H1 (cell line): Measurements from ENCODE around the gene RCAN3. TPM values are rescaled to one million over a fixed set of nuclear protein-coding genes. Genes with fewer than 3 reads are reported as not detected.

ENCODE experiments used
- CTCF ChIA-PET: fragments of 300-600 bp; sonication (Branson Sonifier 250); formaldehyde crosslinking; loops from one replicate; lab custom pipeline; 2021; ENCODE audit not compliant: partially characterized antibody; lab: Charles Lee
- POLR2A ChIA-PET: fragments of 300-600 bp; sonication (Branson Sonifier 250); formaldehyde crosslinking; loops from one replicate; lab custom pipeline; 2021; ENCODE audit warnings: inconsistent platforms; ENCODE audit not compliant: partially characterized antibody; lab: Charles Lee
- DNase-seq, 2 experiments: peaks; one replicate each; pipeline versions ENCODE4 v3.0.0 to v3.0.0-alpha.2; 2010 to 2022; ENCODE audit warnings: low spot score in 2 of 2, low read depth in 1 of 2, mixed read lengths in 1 of 2
- FAIRE-seq: peaks from 2 replicates; lab custom pipeline; 2011; peaks lifted over from hg19 to GRCh38; lab: Jason Lieb, UNC
- H2AFZ ChIP-seq: 2 replicates; pipeline ENCODE4 v1.8.1; 2012; ENCODE audit warnings: low read length, inconsistent platforms
- H2AK5ac ChIP-seq: 2 replicates; pipeline ENCODE4 v1.6.1; 2013; ENCODE audit warnings: low read depth, low read length
- H2BK120ac ChIP-seq: replicated peaks from 2 replicates; pipeline ENCODE3; 2013; ENCODE audit warnings: low read depth, low read length, inconsistent platforms
- H2BK12ac ChIP-seq: 2 replicates; pipeline ENCODE4 v1.6.1; 2013; ENCODE audit warnings: low read depth, low read length
- H2BK15ac ChIP-seq: 2 replicates; pipeline ENCODE4 v1.6.1; 2013; ENCODE audit warnings: low read length
- H2BK20ac ChIP-seq: 2 replicates; pipeline ENCODE4 v1.6.1; 2013; ENCODE audit warnings: low read length
- H2BK5ac ChIP-seq: 2 replicates; pipeline ENCODE4 v1.6.1; 2013; ENCODE audit warnings: low read depth, low read length
- H3K14ac ChIP-seq: 2 replicates; pipeline ENCODE4 v1.6.1; 2013; ENCODE audit warnings: inconsistent platforms; ENCODE audit not compliant: insufficient read length
- H3K18ac ChIP-seq: 2 replicates; pipeline ENCODE4 v1.6.1; 2013; ENCODE audit warnings: low read length; ENCODE audit errors: extremely low read depth
- H3K23ac ChIP-seq: 2 replicates; pipeline ENCODE4 v1.6.1; 2013; ENCODE audit warnings: inconsistent platforms; ENCODE audit not compliant: insufficient read length
- H3K23me2 ChIP-seq: 2 replicates; pipeline ENCODE4 v1.6.1; 2013; ENCODE audit warnings: low read depth, low read length
- H3K27ac ChIP-seq: 2 replicates; pipeline ENCODE4 v1.6.1; 2011; ENCODE audit warnings: low read depth, low read length, inconsistent platforms
- H3K27me3 ChIP-seq, 4 experiments: replicated peaks in 1 of 4; 1 replicate in 1 of 4; 2 replicates in 3 of 4; pipeline versions ENCODE4 v1.6.1 to v1.8.1; 2011 to 2013; ENCODE audit warnings: low read length in 3 of 4, mild to moderate bottlenecking in 3 of 4, inconsistent platforms in 2 of 4, mixed read lengths in 2 of 4, moderate library complexity in 1 of 4; ENCODE audit not compliant: control insufficient read depth in 3 of 4, insufficient read depth in 3 of 4; ENCODE audit errors: extremely low read depth in 1 of 4
- H3K36me3 ChIP-seq, 4 experiments: 2 replicates each; pipeline versions ENCODE4 v1.6.1 to v1.8.1; 2011 to 2013; ENCODE audit warnings: mild to moderate bottlenecking in 4 of 4, low read length in 3 of 4, moderate library complexity in 2 of 4, control low read depth in 1 of 4, inconsistent platforms in 1 of 4; ENCODE audit not compliant: insufficient read depth in 4 of 4, control insufficient read depth in 2 of 4
- H3K4ac ChIP-seq: replicated peaks from 2 replicates; pipeline ENCODE3; 2013; ENCODE audit warnings: low read length, low read depth, mixed read lengths, inconsistent platforms; ENCODE audit not compliant: insufficient read length
- H3K4me1 ChIP-seq, 4 experiments: replicated peaks in 1 of 4; 1 replicate in 1 of 4; 2 replicates in 3 of 4; pipeline versions ENCODE4 v1.6.1 to v1.8.1; 2011 to 2013; ENCODE audit warnings: low read length in 3 of 4, inconsistent platforms in 2 of 4, mixed read lengths in 1 of 4; ENCODE audit not compliant: insufficient read depth in 4 of 4, control insufficient read depth in 3 of 4
- H3K4me2 ChIP-seq, 2 experiments: 2 replicates each; pipeline versions ENCODE4 v1.6.1 to v1.8.1; 2011 to 2013; ENCODE audit warnings: low read depth in 2 of 2, low read length in 2 of 2, control low read depth in 1 of 2, inconsistent platforms in 1 of 2, mild to moderate bottlenecking in 1 of 2; ENCODE audit not compliant: insufficient read depth in 1 of 2
- H3K4me3 ChIP-seq, 4 experiments: fragments of 200-600, 300-600 bp in 1 of 4; sonication (generic), shearing (Covaris generic), sonication (Bioruptor Twin) in 1 of 4; 2 replicates each; pipeline versions ENCODE4 v1.5.1 to v1.8.1; 2011 to 2016; ENCODE audit warnings: low read length in 4 of 4, low read depth in 3 of 4, control low read depth in 2 of 4, inconsistent platforms in 2 of 4, mild to moderate bottlenecking in 2 of 4, mixed read lengths in 1 of 4, moderate library complexity in 1 of 4; ENCODE audit not compliant: insufficient read depth in 2 of 4; ENCODE audit errors: extremely low read depth in 1 of 4
- H3K56ac ChIP-seq: replicated peaks from 2 replicates; pipeline ENCODE3; 2013; ENCODE audit warnings: low read depth, mild to moderate bottlenecking, mixed read lengths, low read length, inconsistent platforms; ENCODE audit not compliant: insufficient read length
- H3K79me1 ChIP-seq: 2 replicates; pipeline ENCODE4 v1.6.1; 2013; ENCODE audit warnings: low read depth, low read length, control low read depth
- H3K79me2 ChIP-seq, 2 experiments: 2 replicates each; pipeline versions ENCODE4 v1.6.1 to v1.8.1; 2012 to 2013; ENCODE audit warnings: low read length in 2 of 2, mild to moderate bottlenecking in 2 of 2, inconsistent platforms in 1 of 2; ENCODE audit not compliant: insufficient read depth in 2 of 2, control insufficient read depth in 1 of 2
- H3K9ac ChIP-seq, 4 experiments: replicated peaks in 1 of 4; 1 replicate in 1 of 4; 2 replicates in 3 of 4; pipeline versions ENCODE4 v1.6.1 to v1.8.1; 2011 to 2013; ENCODE audit warnings: low read depth in 3 of 4, low read length in 3 of 4, control low read depth in 2 of 4, mild to moderate bottlenecking in 2 of 4, moderate library complexity in 2 of 4, inconsistent platforms in 1 of 4; ENCODE audit errors: extremely low read depth in 1 of 4
- H3K9me3 ChIP-seq, 2 experiments: 2 replicates each; pipeline versions ENCODE4 v1.6.1 to v1.8.1; 2012 to 2013; ENCODE audit warnings: mild to moderate bottlenecking in 2 of 2, moderate library complexity in 2 of 2, control low read depth in 1 of 2, inconsistent platforms in 1 of 2, low read depth in 1 of 2, low read length in 1 of 2, mixed read lengths in 1 of 2; ENCODE audit not compliant: insufficient read depth in 2 of 2
- H4K20me1 ChIP-seq, 2 experiments: replicated peaks in 1 of 2; 2 replicates each; pipeline versions ENCODE3 to v1.8.1; 2011 to 2013; ENCODE audit warnings: inconsistent platforms in 2 of 2, low read length in 2 of 2, mild to moderate bottlenecking in 1 of 2; ENCODE audit not compliant: insufficient read depth in 2 of 2, control insufficient read depth in 1 of 2
- H4K5ac ChIP-seq: 2 replicates; pipeline ENCODE4 v1.6.1; 2013; ENCODE audit warnings: low read length, low read depth, mixed read lengths, inconsistent platforms; ENCODE audit not compliant: insufficient read length
- H4K8ac ChIP-seq: 2 replicates; pipeline ENCODE4 v1.8.0; 2013; ENCODE audit warnings: mild to moderate bottlenecking, moderate library complexity, low read length, inconsistent platforms; ENCODE audit not compliant: insufficient read depth; ENCODE audit errors: extremely low read depth
- H4K91ac ChIP-seq: replicated peaks from 2 replicates; pipeline ENCODE3; 2013; ENCODE audit warnings: low read length, mixed read lengths, inconsistent platforms; ENCODE audit not compliant: insufficient read length
- BACH1 ChIP-seq: IDR thresholded peaks from 2 replicates; pipeline ENCODE4 v1.6.1; 2012; ENCODE audit warnings: low read length, improper control_type of control experiment
- WGBS, 2 experiments: shearing (Covaris generic) in 1 of 2; methylation state at CpG; one replicate each; pipeline versions ENCODE4 v1.1.6 to v1.1.7; 2013 to 2015; ENCODE audit warnings: low lambda C conversion rate in 2 of 2, mixed read lengths in 2 of 2, inconsistent platforms in 1 of 2, low coverage in 1 of 2, missing lambda C conversion rate in 1 of 2; ENCODE audit not compliant: insufficient replicate concordance in 2 of 2, insufficient coverage in 1 of 2, insufficient read length in 1 of 2; ENCODE audit errors: extremely low coverage in 1 of 2, missing lambda C conversion rate in 1 of 2; 5-methylcytosine and 5-hydroxymethylcytosine counted together
- polyA plus RNA-seq, 7 experiments: library from polyadenylated mRNA; depleted of rRNA in 3 of 7; stranded (reverse) in 5 of 7; unstranded in 2 of 7; fragments of >200 nt in 5 of 7; fragments of 200-250 nt in 2 of 7; gene quantifications; 1 replicate in 5 of 7; 2 replicates in 1 of 7; 4 replicates in 1 of 7; pipeline versions ENCODE4 v1.2.1 to v1.2.3, GENCODE V29; 2011 to 2013; ENCODE audit warnings: missing spikeins in 2 of 7, mixed read lengths in 2 of 7
- total RNA-seq: library from RNA; stranded (reverse); fragmentation: NEBNext Ultra II Directional; extraction: Animal tissue kit (Norgen Biotek cat#: 25700); gene quantifications from 2 replicates; pipeline ENCODE4 v1.2.1, GENCODE V29; 2021

RCAN3 gene
- total and polyA plus RNA-seq, 2 of the 8 experiments (the other 6 are each of a cell fraction or from before 2014, with no cell fraction given): 5.6 to 16.6 TPM

DNA sequence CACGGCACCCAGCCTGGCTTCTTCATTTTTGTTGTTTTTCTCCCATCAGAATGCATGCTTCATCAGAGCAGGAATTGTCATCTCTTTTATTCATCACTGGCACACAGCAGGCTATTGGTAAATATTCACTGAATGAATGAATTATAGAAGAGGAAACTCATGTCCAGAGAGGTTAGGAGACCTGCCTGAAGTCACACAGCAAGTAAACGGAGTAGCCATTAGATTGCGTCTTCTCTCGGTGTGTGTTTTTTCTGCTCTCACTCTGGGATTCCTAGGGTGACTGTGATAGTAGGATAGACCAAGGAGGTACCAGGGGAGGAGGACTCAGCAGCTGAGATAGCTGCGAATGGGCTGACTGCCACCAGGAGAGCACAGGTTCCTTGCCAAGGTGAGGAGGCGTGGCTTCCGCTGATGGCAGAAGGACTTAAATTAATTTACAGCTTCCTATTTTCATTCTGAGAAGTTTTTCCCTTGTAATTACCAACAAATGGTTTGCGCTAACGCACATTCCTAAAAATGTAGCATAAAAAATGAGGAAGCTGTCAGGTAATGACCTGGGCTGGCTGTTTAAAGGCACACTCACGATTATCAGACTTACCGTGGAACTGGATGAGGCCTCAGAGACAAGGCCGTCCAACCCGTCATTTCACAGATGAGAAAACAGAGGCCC, 48.8 kb downstream of the RCAN3 start:
- no peak overlapping the region for H3K4me2 ChIP-seq
- no peak overlapping the region for H2AK5ac ChIP-seq
- H2AFZ ChIP-seq: no peak overlapping the region; the same call in 1 of the 2 replicates
- no peak overlapping the region for H3K14ac ChIP-seq
- no peak for DNase-seq
- no peaks in the 10 kb centered on the region for H3K79me2 ChIP-seq
- H2BK20ac ChIP-seq: no peak overlapping the region
- no peak overlapping the region for H3K27ac ChIP-seq
- H3K79me1 ChIP-seq: no peaks in the 10 kb centered on the region
- H4K20me1 ChIP-seq: no peaks in the 10 kb centered on the region
- H4K91ac ChIP-seq: no peak overlapping the region
- no peak overlapping the region for H3K56ac ChIP-seq
- no peak overlapping the region for H3K9ac ChIP-seq
- H3K23ac ChIP-seq: no peak overlapping the region
- no peak overlapping the region for H3K18ac ChIP-seq
- CTCF ChIA-PET: interaction anchor here (1.0 kb wide), 1 partner anchor 352 kb away, joined by 3 read pairs; no protein-coding TSS in a partner anchor
- peaks cover 7% of the 10 kb centered on the region; the same call in 1 of the 2 replicates for H3K23me2 ChIP-seq
- H2BK5ac ChIP-seq: no peak overlapping the region
- H2BK12ac ChIP-seq: no peak overlapping the region
- POLR2A ChIA-PET: no interaction called here
- no peak overlapping the region for H2BK120ac ChIP-seq
- no peaks in the 10 kb centered on the region for H3K36me3 ChIP-seq
- H4K8ac ChIP-seq: no peak overlapping the region
- no peak overlapping the region for H3K4ac ChIP-seq
- no peak for FAIRE-seq
- no peaks in the 10 kb centered on the region for H3K9me3 ChIP-seq
- H4K5ac ChIP-seq: no peak overlapping the region
- H3K27me3 ChIP-seq: peaks cover 0 to 18% (median 13%) of the 10 kb centered on the region in 4 experiments; a peak in 5 of 7 replicates
- no peak overlapping the region for H2BK15ac ChIP-seq
- WGBS, 2 experiments: 89% methylated on average over 13 of the region's 13 CpGs; no CpG with 5 or more reads in 1 of the 2 experiments
- peaks cover 0 to 10% (median 3%) of the 10 kb centered on the region in 4 experiments; a peak in 3 of 7 replicates for H3K4me1 ChIP-seq
- no peak overlapping the region for H3K4me3 ChIP-seq
- no peak for TF ChIP-seq BACH1
